Memory B cell (primary cell): Measurements from ENCODE around the gene EIF4G3.
"Not testable (repeated sequence)": the region's sequence is repeated elsewhere in the genome, so short reads cannot be mapped to it uniquely, and the experiment has no call there.

ENCODE experiments used
- ATAC-seq: fragments of 150-1000 bp; cut with Tn5 transposase; 2 replicates; pipeline ENCODE4 v1.10.0; 2021; ENCODE audit warnings: low read depth, mild to moderate bottlenecking, moderate library complexity
- DNase-seq, 2 donors: peaks; one replicate each; pipeline ENCODE4 v3.0.0; 2022; ENCODE audit warnings: low spot score in 2 of 2
- H3K27ac Mint-ChIP-seq: one replicate; pipeline ENCODE4 v1.8.0; 2022; ENCODE audit warnings: mild to moderate bottlenecking, moderate library complexity, mixed read lengths
- H3K27me3 Mint-ChIP-seq: one replicate; pipeline ENCODE4 v1.8.0; 2022; ENCODE audit warnings: mixed read lengths
- H3K36me3 Mint-ChIP-seq: one replicate; pipeline ENCODE4 v1.8.0; 2022; ENCODE audit warnings: mild to moderate bottlenecking, mixed read lengths
- H3K4me1 Mint-ChIP-seq: one replicate; pipeline ENCODE4 v1.8.0; 2022; ENCODE audit warnings: mixed read lengths
- H3K4me3 Mint-ChIP-seq: one replicate; pipeline ENCODE4 v1.8.0; 2022; ENCODE audit warnings: mild to moderate bottlenecking, moderate library complexity, mixed read lengths
- H3K9me3 Mint-ChIP-seq: one replicate; pipeline ENCODE4 v1.8.0; 2022; ENCODE audit warnings: mixed read lengths

The EIF4G3 gene

GRCh38 chr1:20793236-20793635 is 383.5 kb downstream of the EIF4G3 start:
- H3K36me3 Mint-ChIP-seq: no peaks in the 10 kb centered on the region
- ATAC-seq (no peak), DNase-seq (no peak)
- no peaks in the 10 kb centered on the region for H3K27me3 Mint-ChIP-seq
- no peaks in the 10 kb centered on the region for H3K9me3 Mint-ChIP-seq
- peaks cover under 1% of the 10 kb centered on the region for H3K4me1 Mint-ChIP-seq
- H3K4me3 Mint-ChIP-seq: no peak overlapping the region
- H3K27ac Mint-ChIP-seq: no peak overlapping the region

- DNase-seq (no peak), ATAC-seq (no peak)
- H3K27ac Mint-ChIP-seq: no peak overlapping the region
- peaks cover 7% of the 10 kb centered on the region for H3K4me1 Mint-ChIP-seq
- H3K36me3 Mint-ChIP-seq: no peaks in the 10 kb centered on the region
- H3K9me3 Mint-ChIP-seq: no peaks in the 10 kb centered on the region
- H3K4me3 Mint-ChIP-seq: no peak overlapping the region
- no peaks in the 10 kb centered on the region for H3K27me3 Mint-ChIP-seq
Measured at GRCh38 chr1:20792196-20792595, 384.5 kb downstream of the EIF4G3 start.

GRCh38 chr1:20790785-20791184 is 385.9 kb downstream of the EIF4G3 start:
- H3K9me3 Mint-ChIP-seq: no peaks in the 10 kb centered on the region
- peaks cover 8% of the 10 kb centered on the region for H3K4me1 Mint-ChIP-seq
- no peak overlapping the region for H3K27ac Mint-ChIP-seq
- ATAC-seq: no peak
- DNase-seq: no peak
- no peak overlapping the region for H3K4me3 Mint-ChIP-seq
- H3K27me3 Mint-ChIP-seq: no peaks in the 10 kb centered on the region
- no peaks in the 10 kb centered on the region for H3K36me3 Mint-ChIP-seq

- H3K4me1 Mint-ChIP-seq: peaks cover 16% of the 10 kb centered on the region
- H3K27me3 Mint-ChIP-seq, H3K27ac Mint-ChIP-seq, H3K9me3 Mint-ChIP-seq, ATAC-seq, DNase-seq, H3K36me3 Mint-ChIP-seq, H3K4me3 Mint-ChIP-seq: not testable (repeated sequence)
Measured at GRCh38 chr1:20789598-20789997, 387.1 kb downstream of the EIF4G3 start.

GRCh38 chr1:20787840-20788795 is 388.6 kb downstream of the EIF4G3 start:
- no peaks in the 10 kb centered on the region for H3K27me3 Mint-ChIP-seq
- peak overlapping the region; percentile 96 for H3K4me3 Mint-ChIP-seq
- no peaks in the 10 kb centered on the region for H3K36me3 Mint-ChIP-seq
- no peaks in the 10 kb centered on the region for H3K9me3 Mint-ChIP-seq
- peak overlapping the region; percentile 97 for H3K27ac Mint-ChIP-seq
- peaks cover 22% of the 10 kb centered on the region for H3K4me1 Mint-ChIP-seq
- ATAC-seq: no peak
- no peak for DNase-seq

- peak; percentile 89 to 94 for DNase-seq
- H3K4me1 Mint-ChIP-seq: peaks cover 22% of the 10 kb centered on the region
- no peaks in the 10 kb centered on the region for H3K36me3 Mint-ChIP-seq
- peak; percentile 66 for ATAC-seq
- no peaks in the 10 kb centered on the region for H3K9me3 Mint-ChIP-seq
- H3K27me3 Mint-ChIP-seq: no peaks in the 10 kb centered on the region
- peak within 1 kb of the TSS; percentile 100 for H3K4me3 Mint-ChIP-seq
- H3K27ac Mint-ChIP-seq: peak within 1 kb of the TSS; percentile 97
Measured at GRCh38 chr1:20787029-20787839, 389.5 kb downstream of the EIF4G3 start, which contains the start of gene HP1BP3. Gene HP1BP3, minus strand, starts transcription at chr1:20787307. Its CDS starts 6,867 bp downstream, at chr1:20780440.

- H3K27ac Mint-ChIP-seq: peak overlapping the region; percentile 97
- ATAC-seq (peak; percentile 74), DNase-seq (peak; percentile 94 to 95)
- no peaks in the 10 kb centered on the region for H3K27me3 Mint-ChIP-seq
- peak overlapping the region; percentile 100 for H3K4me3 Mint-ChIP-seq
- peaks cover 22% of the 10 kb centered on the region for H3K4me1 Mint-ChIP-seq
- no peaks in the 10 kb centered on the region for H3K9me3 Mint-ChIP-seq
- no peaks in the 10 kb centered on the region for H3K36me3 Mint-ChIP-seq
Measured at GRCh38 chr1:20786253-20787028, 390.3 kb downstream of the EIF4G3 start.

- ATAC-seq: peak; percentile 5
- H3K4me1 Mint-ChIP-seq: peaks cover 27% of the 10 kb centered on the region
Measured at GRCh38 chr1:20785907-20786252, 390.8 kb downstream of the EIF4G3 start.

GRCh38 chr1:20775700-20776099 is 401.0 kb downstream of the EIF4G3 start:
- H3K9me3 Mint-ChIP-seq: no peaks in the 10 kb centered on the region
- H3K36me3 Mint-ChIP-seq: peaks cover 27% of the 10 kb centered on the region
- ATAC-seq (no peak), DNase-seq (no peak)
- H3K4me1 Mint-ChIP-seq: peaks cover 8% of the 10 kb centered on the region
- H3K27me3 Mint-ChIP-seq: no peaks in the 10 kb centered on the region
- no peak overlapping the region for H3K27ac Mint-ChIP-seq
- H3K4me3 Mint-ChIP-seq: no peak overlapping the region

More at GRCh38 chr1:20785907-20786252, 390.8 kb downstream of the EIF4G3 start:
- no peaks in the 10 kb centered on the region for H3K9me3 Mint-ChIP-seq
- peak overlapping the region; percentile 97 for H3K27ac Mint-ChIP-seq
- no peaks in the 10 kb centered on the region for H3K36me3 Mint-ChIP-seq
- peak overlapping the region; percentile 100 for H3K4me3 Mint-ChIP-seq
- no peaks in the 10 kb centered on the region for H3K27me3 Mint-ChIP-seq
- no peak for DNase-seq

- peaks cover 4% of the 10 kb centered on the region for H3K4me1 Mint-ChIP-seq
- peak overlapping the region; percentile 41 for H3K27ac Mint-ChIP-seq
- H3K4me3 Mint-ChIP-seq: no peak overlapping the region
- DNase-seq (no peak), ATAC-seq (no peak)
- peaks cover 29% of the 10 kb centered on the region for H3K36me3 Mint-ChIP-seq
- H3K9me3 Mint-ChIP-seq: no peaks in the 10 kb centered on the region
- no peaks in the 10 kb centered on the region for H3K27me3 Mint-ChIP-seq
Measured at GRCh38 chr1:20771780-20772179, 404.9 kb downstream of the EIF4G3 start.

- Mint-ChIP-seq H3K36me3 (peaks cover 35% of the 10 kb centered on the region), H3K4me1 (no peaks in the 10 kb centered on the region), H3K27me3 (no peaks in the 10 kb centered on the region), H3K4me3 (no peak overlapping the region), H3K27ac (no peak overlapping the region), H3K9me3 (no peaks in the 10 kb centered on the region)
- ATAC-seq (no peak), DNase-seq (no peak)
Measured at GRCh38 chr1:20770314-20771087, 406.2 kb downstream of the EIF4G3 start.

- Mint-ChIP-seq H3K36me3 (peaks cover 40% of the 10 kb centered on the region), H3K4me3 (no peak overlapping the region), H3K27me3 (no peaks in the 10 kb centered on the region), H3K9me3 (no peaks in the 10 kb centered on the region), H3K27ac (no peak overlapping the region), H3K4me1 (no peaks in the 10 kb centered on the region)
- DNase-seq (no peak), ATAC-seq (no peak)
Measured at GRCh38 chr1:20767271-20767670, 409.4 kb downstream of the EIF4G3 start.

GRCh38 chr1:20763417-20763816 is 413.3 kb downstream of the EIF4G3 start:
- H3K27me3 Mint-ChIP-seq: no peaks in the 10 kb centered on the region
- H3K4me1 Mint-ChIP-seq: no peaks in the 10 kb centered on the region
- peaks cover 44% of the 10 kb centered on the region for H3K36me3 Mint-ChIP-seq
- H3K27ac Mint-ChIP-seq: no peak overlapping the region
- H3K9me3 Mint-ChIP-seq: no peaks in the 10 kb centered on the region
- DNase-seq (no peak), ATAC-seq (no peak)
- no peak overlapping the region for H3K4me3 Mint-ChIP-seq
